Parathyroid adenoma (tissue), 2 donors: ENCODE data around the gene GNRHR.
"Not testable (repeated sequence)": the region's sequence is repeated elsewhere in the genome, so short reads cannot be mapped to it uniquely, and the experiment has no call there.

ENCODE experiments used
- H2AFZ ChIP-seq: fragments of 300-600 bp; sonication (generic); one replicate; pipeline ENCODE4 v1.7.0; 2017; ENCODE audit warnings: antibody characterized with exemption, mild to moderate bottlenecking
- H3K27ac ChIP-seq: fragments of 300-600 bp; sonication (generic); one replicate; pipeline ENCODE4 v1.7.0; 2017
- H3K27me3 ChIP-seq: fragments of 300-600 bp; sonication (generic); one replicate; pipeline ENCODE4 v1.7.0; 2017; ENCODE audit warnings: low read length; ENCODE audit not compliant: control insufficient read depth, insufficient read depth
- H3K36me3 ChIP-seq: fragments of 300-600 bp; sonication (generic); one replicate; pipeline ENCODE4 v1.7.0; 2017; ENCODE audit warnings: low read length; ENCODE audit not compliant: control insufficient read depth, insufficient read depth
- H3K4me1 ChIP-seq: fragments of 300-600 bp; sonication (generic); one replicate; pipeline ENCODE4 v1.7.0; 2017; ENCODE audit warnings: control low read depth
- H3K4me2 ChIP-seq: fragments of 300-600 bp; sonication (generic); one replicate; pipeline ENCODE4 v1.7.0; 2017; ENCODE audit warnings: low read length
- H3K4me3 ChIP-seq: fragments of 300-600 bp; sonication (generic); one replicate; pipeline ENCODE4 v1.7.0; 2017; ENCODE audit warnings: low read depth, low read length
- H3K79me2 ChIP-seq: fragments of 300-600 bp; sonication (generic); one replicate; pipeline ENCODE4 v1.7.0; 2017; ENCODE audit warnings: control low read depth
- H3K9ac ChIP-seq: fragments of 300-600 bp; sonication (generic); one replicate; pipeline ENCODE4 v1.7.0; 2017; ENCODE audit warnings: mild to moderate bottlenecking
- H3K9me3 ChIP-seq: fragments of 300-600 bp; sonication (generic); one replicate; pipeline ENCODE4 v1.7.0; 2017; ENCODE audit warnings: low read length; ENCODE audit not compliant: control insufficient read depth
- TF ChIP-seq, protein P1 (sequence below): fragments of 300-600 bp; sonication (generic); IDR thresholded peaks from one replicate; pipeline ENCODE4 v1.7.0; 2017; ENCODE audit warnings: antibody characterized with exemption, mild to moderate bottlenecking
- donor health status: primary hyperparathyroidism.

GNRHR gene

GRCh38 chr4:67714248-67714583, 40.0 kb downstream of the GNRHR start:
- peaks cover 3% of the 10 kb centered on the region for H3K4me1 ChIP-seq
- no peak overlapping the region for H3K9ac ChIP-seq
- no peaks in the 10 kb centered on the region for H3K27me3 ChIP-seq
- no peak overlapping the region for H3K4me3 ChIP-seq
- TF ChIP-seq, protein P1, sequence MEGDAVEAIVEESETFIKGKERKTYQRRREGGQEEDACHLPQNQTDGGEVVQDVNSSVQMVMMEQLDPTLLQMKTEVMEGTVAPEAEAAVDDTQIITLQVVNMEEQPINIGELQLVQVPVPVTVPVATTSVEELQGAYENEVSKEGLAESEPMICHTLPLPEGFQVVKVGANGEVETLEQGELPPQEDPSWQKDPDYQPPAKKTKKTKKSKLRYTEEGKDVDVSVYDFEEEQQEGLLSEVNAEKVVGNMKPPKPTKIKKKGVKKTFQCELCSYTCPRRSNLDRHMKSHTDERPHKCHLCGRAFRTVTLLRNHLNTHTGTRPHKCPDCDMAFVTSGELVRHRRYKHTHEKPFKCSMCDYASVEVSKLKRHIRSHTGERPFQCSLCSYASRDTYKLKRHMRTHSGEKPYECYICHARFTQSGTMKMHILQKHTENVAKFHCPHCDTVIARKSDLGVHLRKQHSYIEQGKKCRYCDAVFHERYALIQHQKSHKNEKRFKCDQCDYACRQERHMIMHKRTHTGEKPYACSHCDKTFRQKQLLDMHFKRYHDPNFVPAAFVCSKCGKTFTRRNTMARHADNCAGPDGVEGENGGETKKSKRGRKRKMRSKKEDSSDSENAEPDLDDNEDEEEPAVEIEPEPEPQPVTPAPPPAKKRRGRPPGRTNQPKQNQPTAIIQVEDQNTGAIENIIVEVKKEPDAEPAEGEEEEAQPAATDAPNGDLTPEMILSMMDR, result no peak
- H3K79me2 ChIP-seq, result no peaks in the 10 kb centered on the region
- H3K36me3 ChIP-seq, result no peaks in the 10 kb centered on the region
- no peak overlapping the region for H2AFZ ChIP-seq
- H3K4me2 ChIP-seq, result no peak overlapping the region
- H3K9me3 ChIP-seq, result no peaks in the 10 kb centered on the region
- H3K27ac ChIP-seq, result no peak overlapping the region

GRCh38 chr4:67713529-67714247, 40.5 kb downstream of the GNRHR start:
- Histone ChIP-seq H3K4me3 (no peak overlapping the region), H3K4me1 (peaks cover 3% of the 10 kb centered on the region), H3K27ac (no peak overlapping the region), H3K27me3 (no peaks in the 10 kb centered on the region), H3K79me2 (no peaks in the 10 kb centered on the region), H3K9me3 (no peaks in the 10 kb centered on the region), H3K4me2 (no peak overlapping the region), H3K36me3 (no peaks in the 10 kb centered on the region), H3K9ac (no peak overlapping the region), H2AFZ (no peak overlapping the region)
- TF ChIP-seq, protein P1, result no peak

- no peaks in the 10 kb centered on the region for H3K79me2 ChIP-seq
- peaks cover 3% of the 10 kb centered on the region for H3K4me1 ChIP-seq
- no peaks in the 10 kb centered on the region for H3K9me3 ChIP-seq
- H3K9ac ChIP-seq, result no peak overlapping the region
- no peak overlapping the region for H3K27ac ChIP-seq
- no peak overlapping the region for H3K4me2 ChIP-seq
- H3K27me3 ChIP-seq, result no peaks in the 10 kb centered on the region
- H2AFZ ChIP-seq, result no peak overlapping the region
- TF ChIP-seq, protein P1, result no peak
- H3K4me3 ChIP-seq, result no peak overlapping the region
- no peaks in the 10 kb centered on the region for H3K36me3 ChIP-seq
These were observed 41.3 kb downstream of the GNRHR start for GRCh38 chr4:67712650-67713528.

DNA sequence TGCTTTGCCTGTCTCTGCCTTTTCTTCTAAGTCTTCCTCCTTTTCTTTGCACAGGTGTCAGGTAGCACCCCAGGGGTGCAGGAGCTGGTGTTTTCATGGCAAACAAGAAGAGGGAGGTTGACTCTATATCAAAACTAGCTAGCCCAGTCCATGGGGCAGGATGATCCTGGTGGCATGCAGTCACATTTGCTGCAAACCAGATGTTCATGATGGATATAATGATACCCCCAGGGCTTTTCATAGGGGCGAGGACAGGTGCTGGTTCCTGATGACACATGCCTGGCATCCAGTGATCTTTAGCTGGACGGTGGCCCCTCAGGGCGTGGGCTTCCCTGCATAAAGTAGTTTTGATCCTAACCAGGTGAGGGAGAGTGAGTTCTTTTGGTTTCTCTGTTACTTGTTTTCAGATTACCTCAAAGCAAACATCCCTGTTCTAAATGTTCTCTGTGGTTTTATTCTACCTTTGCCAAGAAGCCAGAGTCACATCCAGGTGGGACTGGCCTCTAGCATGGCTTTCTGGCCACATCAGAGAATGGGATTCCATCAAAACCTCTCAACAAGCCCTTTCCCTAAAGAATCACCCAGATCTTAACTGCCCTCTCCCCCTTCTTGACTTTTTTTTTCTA, 42.1 kb downstream of the GNRHR start:
- Histone ChIP-seq H3K9ac (no peak overlapping the region), H3K27ac (no peak overlapping the region), H3K27me3 (no peaks in the 10 kb centered on the region), H3K36me3 (no peaks in the 10 kb centered on the region), H3K4me1 (peaks cover 3% of the 10 kb centered on the region), H3K9me3 (no peaks in the 10 kb centered on the region), H2AFZ (no peak overlapping the region), H3K4me3 (no peak overlapping the region), H3K4me2 (no peak overlapping the region), H3K79me2 (no peaks in the 10 kb centered on the region)
- TF ChIP-seq, protein P1, result no peak

DNA sequence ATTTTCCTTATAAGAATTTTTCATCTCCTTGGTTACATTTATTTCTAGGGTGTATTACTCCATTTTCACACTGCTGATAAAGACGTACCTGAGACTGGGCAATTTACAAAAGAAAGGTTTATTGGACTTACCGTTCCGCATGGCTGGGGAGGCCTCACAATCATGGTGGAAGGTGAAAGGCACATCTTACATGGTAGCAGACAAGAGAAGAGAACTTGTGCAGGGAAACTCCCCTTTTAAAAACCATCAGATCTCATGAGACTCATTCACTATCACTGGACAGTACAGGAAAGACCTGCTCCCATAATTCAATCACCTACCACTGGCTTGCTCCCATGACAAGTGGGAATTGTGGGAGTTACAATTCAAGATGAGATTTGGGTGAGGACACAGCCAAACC, 47.5 kb downstream of the GNRHR start:
- not testable (repeated sequence) for H3K27me3 ChIP-seq, H3K9ac ChIP-seq, H3K4me1 ChIP-seq, H3K27ac ChIP-seq, H3K36me3 ChIP-seq, H2AFZ ChIP-seq, H3K79me2 ChIP-seq, H3K4me2 ChIP-seq, H3K9me3 ChIP-seq, H3K4me3 ChIP-seq
